HG03558 (cell line): ENCODE measurements around the gene VPS54.
"Not testable (repeated sequence)": the region's sequence is repeated elsewhere in the genome, so short reads cannot be mapped to it uniquely, and the experiment has no call there.

Source experiments
- ATAC-seq: cut with Tn5 transposase; IDR thresholded peaks from one replicate; pipeline ENCODE4 v1.9.1; 2021; ENCODE audit warnings: moderate number of reproducible peaks; ENCODE audit not compliant: unreplicated experiment; ENCODE audit errors: extremely low read depth

Gene VPS54

DNA sequence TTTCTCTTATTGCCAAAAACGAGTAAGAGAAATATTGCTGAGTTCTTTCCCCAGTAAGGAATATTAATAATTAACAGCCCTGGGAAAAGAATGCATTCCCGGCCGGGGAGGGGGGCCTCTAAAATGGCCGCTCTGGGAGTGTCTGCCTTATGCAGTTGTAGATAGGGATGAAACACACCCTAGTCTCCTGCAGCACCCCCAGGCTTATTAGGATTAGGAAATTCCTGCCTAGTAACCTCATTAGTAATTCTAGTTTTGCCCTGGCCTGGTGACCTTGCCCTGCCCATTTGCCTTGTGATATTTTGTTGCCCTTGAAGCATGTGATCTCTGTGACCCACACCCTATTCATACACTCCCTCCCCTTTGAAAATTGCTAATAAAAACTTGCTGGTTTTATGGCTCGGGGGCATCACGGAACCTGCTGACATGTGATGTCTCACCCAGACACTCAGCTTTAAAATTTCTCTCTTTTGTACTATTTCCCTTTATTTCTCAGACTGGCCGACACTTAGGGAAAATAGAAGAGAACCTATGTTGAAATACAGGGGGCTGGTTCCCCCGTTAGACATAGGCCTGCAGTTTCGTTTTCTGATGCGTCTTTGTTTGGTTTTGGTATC lies 22.5 kb downstream of the VPS54 start:
- not testable (repeated sequence) for ATAC-seq

- ATAC-seq = not testable (repeated sequence)
Observed at GRCh38 chr2:63994329-63995070, 24.7 kb downstream of the VPS54 start.

- no peak for ATAC-seq
Observed at GRCh38 chr2:63993871-63994270, 25.4 kb downstream of the VPS54 start.

DNA sequence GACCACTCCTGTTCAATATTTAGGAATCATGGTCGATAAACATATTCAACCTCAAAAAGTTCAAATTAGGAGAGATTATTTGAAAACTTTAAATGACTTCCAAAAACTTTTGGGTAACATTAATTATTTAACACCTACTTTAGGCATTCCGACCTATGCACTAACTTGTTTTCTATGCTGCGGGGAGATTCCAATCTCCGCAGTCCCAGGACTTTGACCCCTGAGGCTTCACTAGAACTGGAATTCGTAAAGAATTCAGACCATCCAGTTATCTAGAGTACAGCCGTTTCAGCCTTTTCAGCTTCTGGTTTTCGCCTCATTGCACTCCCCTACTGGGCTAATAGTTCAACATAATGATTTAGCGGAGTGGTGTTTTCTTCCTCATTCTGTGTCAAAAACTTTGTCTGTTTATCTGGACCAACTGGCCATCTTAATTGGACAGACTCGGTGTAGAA lies 26.1 kb downstream of the VPS54 start:
- ATAC-seq = not testable (repeated sequence)

GRCh38 chr2:63992061-63992685 lies 27.1 kb downstream of the VPS54 start:
- no peak for ATAC-seq

- ATAC-seq = not testable (repeated sequence)
Observed at GRCh38 chr2:63991173-63991999, 27.8 kb downstream of the VPS54 start.

- ATAC-seq = no peak
Observed at GRCh38 chr2:63990072-63990471, 29.2 kb downstream of the VPS54 start.

- not testable (repeated sequence) for ATAC-seq
Observed at GRCh38 chr2:63988842-63989436, 30.3 kb downstream of the VPS54 start.

DNA sequence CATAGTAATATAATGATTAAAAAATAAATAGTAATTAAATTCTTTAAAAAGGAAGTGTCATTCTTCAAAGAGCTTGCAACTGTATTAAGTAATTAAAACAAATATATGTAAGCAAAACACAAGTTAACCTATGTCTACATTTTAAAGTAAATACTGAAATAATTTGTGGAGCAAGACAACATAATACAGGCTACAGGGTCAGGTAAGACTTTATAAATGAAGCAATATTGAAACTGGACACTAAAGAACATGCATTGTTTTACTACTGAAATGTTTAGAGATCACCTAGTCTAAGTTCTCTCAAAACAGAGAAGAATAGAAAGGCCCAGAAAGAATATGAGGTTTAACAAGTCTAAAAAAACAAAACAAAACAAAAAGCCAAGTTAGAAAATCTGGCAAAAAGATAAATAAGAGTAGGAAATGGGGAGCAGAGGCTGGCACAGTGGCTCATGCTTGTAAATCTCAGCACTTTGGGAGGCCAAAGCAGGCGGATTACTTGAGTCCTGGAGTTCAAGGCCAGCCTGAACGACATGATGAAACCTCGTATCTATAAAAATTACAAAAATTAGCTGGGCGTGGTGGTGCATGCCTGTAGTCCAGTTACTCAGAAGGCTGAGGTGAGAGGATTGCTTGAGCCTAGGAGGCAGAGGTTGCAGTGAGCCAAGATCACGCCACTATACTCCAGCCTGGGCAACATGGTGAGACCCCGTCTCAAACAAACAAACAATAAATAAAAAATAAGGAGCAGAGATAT lies 34.4 kb downstream of the VPS54 start:
- no peak for ATAC-seq

DNA sequence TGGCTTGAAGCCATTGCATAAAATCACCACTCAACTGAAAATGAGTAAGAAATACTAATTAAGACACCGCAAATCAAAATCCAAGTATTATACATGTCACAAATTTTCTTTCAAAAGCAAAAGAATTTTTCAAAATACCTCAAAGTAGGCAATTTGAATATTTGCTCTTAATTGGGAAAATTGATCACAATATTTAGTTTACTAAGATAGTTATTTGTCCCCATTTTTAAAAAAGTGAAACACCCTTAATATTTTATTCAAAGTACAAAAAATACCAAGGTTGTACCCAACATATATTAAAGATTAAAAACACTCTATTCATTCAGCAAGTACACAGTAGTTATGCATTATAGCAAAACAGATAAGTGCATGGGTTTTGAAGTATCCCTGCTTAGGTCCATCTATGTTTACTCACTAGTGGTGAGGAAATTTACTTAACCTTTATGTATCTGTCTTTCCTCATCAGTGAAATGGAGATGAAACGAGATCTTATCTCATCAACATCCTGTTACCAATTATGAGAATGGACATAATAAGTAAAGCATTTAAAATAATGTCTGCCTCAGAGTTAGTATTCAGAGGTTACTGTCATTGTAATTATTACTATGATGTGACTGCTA lies 35.1 kb downstream of the VPS54 start:
- no peak for ATAC-seq

- no peak for ATAC-seq
Observed at GRCh38 chr2:63982335-63982734, 36.9 kb downstream of the VPS54 start.

DNA sequence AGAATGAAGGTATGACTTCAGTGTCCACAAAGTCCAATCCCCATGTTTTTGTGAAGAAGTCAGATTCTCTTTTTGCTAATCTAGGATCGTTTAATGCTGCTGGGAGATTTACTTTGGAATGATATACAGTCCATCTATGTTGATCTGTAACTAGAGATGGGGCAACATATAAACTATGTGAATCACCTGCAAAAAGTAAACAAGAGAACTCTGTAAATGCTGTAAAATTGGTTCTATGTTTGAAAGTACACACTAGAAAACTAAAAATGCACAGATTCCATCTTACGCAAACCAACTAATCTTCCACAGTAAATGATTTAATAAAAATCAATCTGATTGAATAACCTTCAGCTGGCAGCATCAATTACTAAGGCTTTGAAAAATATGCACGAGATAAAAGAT lies 37.5 kb downstream of the VPS54 start:
- ATAC-seq = no peak

DNA sequence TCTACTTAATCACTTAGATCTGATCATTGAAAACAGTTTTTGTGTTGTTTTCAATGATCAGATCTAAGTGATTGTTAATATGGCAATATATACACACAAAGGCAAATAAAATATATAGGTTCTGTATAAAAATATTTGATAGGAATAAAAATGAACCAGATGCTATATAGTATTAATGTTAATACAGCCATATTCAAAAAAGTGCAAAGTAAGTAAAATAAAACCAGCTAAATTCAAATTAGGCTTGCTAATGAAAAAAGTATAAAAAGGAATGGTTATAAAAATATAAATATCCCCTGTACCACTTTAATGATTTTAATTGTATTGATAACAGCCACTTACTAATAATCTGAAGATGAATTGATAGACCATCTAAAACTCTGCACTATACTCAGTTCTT lies 38.4 kb downstream of the VPS54 start:
- no peak for ATAC-seq

DNA sequence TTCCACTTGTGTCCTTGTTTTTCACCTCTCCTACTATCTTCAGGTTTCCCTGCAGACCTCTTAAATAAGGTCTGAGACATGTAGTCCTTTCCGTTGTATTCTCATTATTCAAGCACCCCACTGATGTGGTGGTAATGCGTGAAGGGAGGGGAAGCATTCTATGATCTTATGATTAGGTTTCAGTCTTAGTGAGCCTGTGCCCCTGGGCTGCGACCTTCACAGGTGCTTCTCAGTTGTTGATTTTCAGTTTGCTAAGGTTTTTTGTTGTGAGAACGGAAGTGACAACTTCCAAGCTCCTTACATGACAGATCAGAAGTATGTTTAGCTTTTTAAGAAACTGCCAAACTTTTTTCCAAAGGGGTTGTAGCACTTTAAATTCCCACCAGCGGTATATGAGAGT lies 41.3 kb downstream of the VPS54 start:
- peak; percentile 70 for ATAC-seq

- no peak for ATAC-seq
Observed at GRCh38 chr2:63976125-63976510, 43.1 kb downstream of the VPS54 start.

DNA sequence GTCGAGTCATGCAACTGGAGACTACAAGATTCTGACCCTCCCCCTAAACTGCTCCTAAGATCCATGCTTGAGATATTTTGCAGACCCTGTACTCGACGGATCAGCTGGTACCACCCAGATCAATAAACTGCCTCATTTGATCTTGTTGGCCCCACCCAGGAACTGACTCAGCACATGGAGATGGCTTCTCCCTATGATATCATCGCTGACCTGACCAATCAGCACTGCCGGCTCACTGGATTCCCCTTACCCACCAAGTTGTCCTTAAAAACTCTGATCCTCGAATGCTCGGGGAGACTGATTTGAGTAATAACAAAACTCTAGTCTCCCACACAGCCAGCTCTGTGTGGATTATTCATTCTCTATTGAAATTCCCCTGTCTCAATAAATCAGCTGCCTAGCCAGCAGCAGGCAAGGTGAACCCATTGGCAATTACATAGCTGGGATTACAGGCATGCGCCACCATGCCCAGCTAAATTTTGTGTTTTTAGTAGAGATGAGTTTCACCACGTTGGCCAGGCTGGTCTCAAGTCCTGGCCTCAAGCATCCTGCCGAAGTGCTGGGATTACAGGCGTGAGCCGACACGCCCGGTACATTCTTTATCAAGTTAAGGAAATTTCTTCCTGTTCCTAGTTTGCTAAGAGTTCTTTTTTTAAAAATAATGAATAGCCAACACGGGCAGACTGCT lies 43.6 kb downstream of the VPS54 start:
- no peak for ATAC-seq

DNA sequence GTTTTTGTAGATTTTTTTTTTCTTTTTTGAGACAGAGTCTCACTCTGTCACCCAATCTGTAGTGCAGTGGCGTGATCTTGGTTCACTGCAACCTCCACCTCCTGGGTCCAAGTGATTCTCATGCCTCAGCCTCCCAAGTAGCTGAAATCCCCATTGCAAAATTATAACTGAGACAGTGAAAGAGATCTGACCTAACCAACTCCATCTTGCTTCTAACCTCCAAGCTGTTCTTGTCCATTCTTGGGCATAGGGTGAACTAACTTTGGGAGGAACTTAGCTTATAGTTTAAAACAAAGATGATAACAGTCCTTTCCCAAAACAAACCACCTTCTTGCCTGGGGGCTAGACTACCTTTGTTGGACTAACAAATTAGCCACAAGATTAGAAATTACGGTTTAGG lies 44.2 kb downstream of the VPS54 start:
- not testable (repeated sequence) for ATAC-seq

DNA sequence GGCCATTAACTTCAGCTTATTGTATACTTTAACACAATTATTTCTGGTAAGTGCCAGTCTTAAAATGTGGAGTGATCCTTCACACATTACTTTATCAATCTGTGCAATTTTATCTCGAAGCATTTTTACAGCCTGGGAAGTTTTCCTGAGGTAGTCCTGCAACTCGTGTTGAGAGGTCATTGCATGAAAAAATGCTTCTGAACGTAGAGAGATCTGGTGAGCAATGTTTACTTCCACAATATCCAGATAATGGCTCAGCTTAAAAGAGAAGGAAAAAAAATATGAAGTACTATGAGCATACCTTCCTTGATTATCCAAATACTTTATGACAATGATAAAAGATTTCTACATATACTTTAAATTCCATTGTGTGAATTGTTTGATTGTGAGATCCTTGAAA lies 57.0 kb downstream of the VPS54 start:
- ATAC-seq = no peak

- no peak for ATAC-seq
Observed at GRCh38 chr2:63950414-63950813, 68.8 kb downstream of the VPS54 start.
